HG03135 (cell line): ENCODE data around the gene KCTD5.
"Not testable (repeated sequence)": the region's sequence is repeated elsewhere in the genome, so short reads cannot be mapped to it uniquely, and the experiment has no call there.

Experiments used
- ATAC-seq: cut with Tn5 transposase; IDR thresholded peaks from one replicate; pipeline ENCODE4 v1.9.1; 2021; ENCODE audit warnings: mild to moderate bottlenecking, moderate library complexity; ENCODE audit not compliant: unreplicated experiment

The KCTD5 gene, protein sequence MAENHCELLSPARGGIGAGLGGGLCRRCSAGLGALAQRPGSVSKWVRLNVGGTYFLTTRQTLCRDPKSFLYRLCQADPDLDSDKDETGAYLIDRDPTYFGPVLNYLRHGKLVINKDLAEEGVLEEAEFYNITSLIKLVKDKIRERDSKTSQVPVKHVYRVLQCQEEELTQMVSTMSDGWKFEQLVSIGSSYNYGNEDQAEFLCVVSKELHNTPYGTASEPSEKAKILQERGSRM

DNA sequence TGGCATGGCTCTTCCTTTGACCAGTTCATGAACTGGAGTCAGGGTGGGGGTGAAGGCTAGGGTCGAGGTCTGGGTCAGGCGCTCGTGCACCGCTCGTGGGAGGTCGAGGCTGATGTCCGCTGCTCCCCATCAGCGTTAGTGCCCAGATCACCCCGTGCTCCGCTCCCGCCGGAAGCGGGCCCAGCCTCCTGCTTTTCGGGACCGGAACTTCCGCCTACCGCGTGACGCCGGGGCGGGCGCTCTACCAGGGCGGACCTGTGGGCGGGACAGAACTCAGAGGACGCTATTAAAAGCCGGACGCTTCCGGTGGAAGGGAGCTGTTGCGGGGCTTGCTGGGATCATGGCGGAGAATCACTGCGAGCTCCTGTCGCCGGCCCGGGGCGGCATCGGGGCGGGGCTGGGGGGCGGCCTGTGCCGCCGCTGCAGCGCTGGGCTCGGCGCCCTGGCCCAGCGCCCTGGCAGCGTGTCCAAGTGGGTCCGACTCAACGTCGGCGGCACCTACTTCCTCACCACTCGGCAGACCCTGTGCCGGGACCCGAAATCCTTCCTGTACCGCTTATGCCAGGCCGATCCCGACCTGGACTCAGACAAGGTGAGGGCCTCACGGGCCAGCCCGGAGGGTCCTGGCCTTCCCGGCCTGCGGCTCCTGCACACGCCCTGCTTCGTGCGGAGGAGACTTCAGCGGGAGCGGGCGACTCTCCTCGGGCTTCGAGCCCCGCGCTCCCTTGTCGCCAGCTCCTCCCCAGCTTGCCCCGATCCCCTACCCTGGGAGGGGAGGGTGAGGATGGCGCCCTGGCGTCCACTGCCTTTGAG, at the start of gene KCTD5:
KCTD5 (plus strand) TSS at position 315 of the 813 bp plus-strand sequence; CDS start at position 341, 26 bp downstream.
- ATAC-seq = peak; percentile 60

DNA sequence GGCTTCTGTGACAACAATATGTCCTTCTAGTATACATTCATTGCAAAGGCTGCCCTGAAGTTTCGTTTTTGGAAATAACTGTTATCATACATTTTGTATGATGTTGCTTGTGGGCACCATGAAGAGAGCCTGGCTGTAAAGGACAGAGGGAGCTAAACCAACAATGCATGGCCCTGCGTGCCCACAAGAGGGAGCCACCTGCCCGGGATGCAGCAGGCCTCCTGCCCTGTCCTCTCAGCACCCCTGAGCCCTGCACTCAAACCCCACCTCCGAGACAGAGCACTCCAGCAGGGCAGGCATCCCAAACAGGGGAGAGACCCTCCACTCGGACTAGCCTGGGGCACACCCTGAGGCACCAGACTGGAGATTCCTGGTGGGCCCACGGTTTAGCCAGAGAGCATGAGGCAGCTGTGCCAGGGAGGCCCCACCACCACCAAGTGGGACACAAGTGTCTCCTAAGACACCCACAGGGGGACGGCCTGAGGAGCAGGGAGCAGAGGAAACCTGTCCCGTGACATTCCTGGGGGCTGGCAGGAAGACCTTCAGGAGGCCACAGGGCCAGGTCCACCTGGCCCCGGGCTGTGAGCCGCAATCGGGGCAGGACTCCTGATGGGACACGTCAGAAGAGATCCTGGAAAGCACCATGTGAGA, 43.1 kb upstream of the KCTD5 start:
- peak; percentile 55 for ATAC-seq

DNA sequence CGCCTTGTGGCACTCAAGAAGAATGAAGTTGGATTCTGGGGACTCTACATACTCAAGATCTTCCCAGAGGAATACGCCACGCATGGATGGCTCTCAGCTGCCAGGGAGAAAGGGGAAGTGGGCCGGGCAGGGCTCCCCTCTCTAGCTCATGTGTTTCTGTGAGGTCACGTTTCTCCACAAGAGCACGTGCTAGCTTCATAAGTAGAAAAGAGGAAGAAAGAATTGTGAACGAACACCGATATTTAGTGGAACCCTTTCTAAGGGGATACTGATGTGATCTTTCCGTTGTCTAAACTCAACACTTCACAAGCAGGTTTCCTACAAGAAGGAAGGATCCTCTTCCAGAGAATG, 42.6 kb upstream of the KCTD5 start:
- peak; percentile 35 for ATAC-seq

DNA sequence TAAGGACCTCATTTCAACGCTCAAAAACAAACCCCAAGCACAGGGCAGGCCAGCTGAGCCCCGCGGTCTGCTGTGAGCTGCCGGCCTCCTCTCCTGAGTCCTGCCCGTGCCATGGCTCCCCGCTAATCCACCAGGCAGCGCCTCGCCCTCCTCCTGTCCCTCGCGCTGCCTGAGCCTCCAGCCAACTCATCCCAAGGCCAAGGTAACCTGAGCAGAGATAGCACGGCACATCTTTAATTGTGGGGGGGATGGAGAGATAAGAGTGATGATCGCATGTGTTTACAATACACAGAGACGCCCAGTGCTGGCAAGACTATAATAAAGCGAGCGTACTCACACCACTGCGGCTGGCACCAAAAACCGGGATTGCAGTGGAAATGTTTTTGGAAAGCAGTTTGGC, 39.8 kb upstream of the KCTD5 start:
- not testable (repeated sequence) for ATAC-seq

DNA sequence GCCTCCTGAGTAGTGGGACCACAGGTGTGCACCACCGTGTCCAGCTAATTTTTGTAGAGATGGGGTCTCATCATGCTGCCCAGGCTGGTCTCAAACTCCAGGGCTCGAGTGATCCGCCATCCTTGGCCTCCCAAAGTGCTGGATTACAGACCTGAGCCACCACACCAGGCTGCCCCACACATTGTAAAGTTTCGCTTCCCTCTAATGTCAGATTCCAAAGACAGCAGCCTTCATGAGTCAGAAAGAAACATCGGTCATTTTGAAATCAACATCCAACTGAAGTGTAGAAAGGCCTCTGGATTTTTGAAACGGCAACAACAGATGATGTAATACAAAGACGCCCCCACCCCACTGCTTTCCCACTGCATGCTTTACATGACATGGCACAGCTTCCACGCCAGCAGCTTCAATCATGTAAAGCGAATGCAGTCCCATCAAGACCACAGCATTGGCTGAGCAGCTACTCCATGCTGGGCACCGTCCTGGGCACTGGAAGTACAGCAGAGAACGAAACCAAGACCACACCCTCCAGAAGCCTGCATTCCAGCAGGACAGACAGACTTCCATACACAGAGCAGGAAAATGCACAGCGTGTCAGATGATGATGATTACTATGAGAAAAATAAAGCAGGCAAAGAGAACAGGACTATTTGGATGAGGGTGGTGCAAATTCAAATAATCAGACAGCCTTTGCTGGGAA, 37.4 kb upstream of the KCTD5 start:
- not testable (repeated sequence) for ATAC-seq

DNA sequence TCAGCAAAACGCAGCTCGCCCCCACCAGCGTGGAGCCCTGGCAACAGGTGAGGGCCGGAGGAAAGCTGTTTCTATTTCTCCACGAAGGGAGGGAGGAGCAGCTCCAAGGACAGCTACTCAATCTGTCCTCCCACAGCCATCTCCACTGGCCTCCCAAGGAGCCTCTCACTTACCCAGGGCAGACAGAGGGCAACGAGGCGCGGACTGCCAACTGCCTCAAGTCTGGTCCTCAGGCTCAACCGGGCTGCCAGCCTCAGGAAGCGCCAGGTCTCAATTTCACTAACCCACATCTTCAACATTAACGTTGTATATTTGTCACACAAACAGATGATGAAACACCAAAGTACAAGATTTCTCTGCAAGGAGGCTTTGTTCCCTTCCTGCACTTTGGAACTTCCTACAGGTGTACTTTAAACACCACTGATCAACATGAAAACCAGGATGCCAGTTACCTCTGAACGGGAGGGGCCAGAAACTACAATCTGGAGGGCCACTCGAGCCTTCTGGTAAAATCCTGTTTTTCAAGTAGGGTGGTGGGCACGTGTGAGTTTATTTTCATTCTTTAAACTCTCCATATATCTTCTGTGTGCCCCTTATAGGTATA, 31.0 kb upstream of the KCTD5 start:
- not testable (repeated sequence) for ATAC-seq

DNA sequence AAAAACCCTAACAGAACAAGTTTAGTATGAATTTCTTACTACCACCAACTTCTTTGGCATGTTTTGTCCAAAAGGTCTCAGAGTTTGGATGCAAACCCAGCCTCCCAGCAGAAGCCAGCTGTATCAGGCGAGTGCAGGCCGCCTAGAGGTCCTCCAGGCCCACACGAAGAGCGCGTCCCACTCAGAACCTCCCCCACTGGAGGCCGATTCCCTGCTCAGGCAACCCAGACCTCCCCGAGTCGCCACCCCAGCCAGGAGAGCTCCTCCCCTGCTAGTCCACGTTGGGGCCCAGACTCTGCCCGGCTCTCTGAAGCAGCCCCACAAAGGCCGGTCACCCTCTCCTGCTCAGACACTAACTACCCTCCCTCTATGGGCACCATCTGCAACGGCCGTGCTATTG, 28.4 kb upstream of the KCTD5 start:
- ATAC-seq = not testable (repeated sequence)

DNA sequence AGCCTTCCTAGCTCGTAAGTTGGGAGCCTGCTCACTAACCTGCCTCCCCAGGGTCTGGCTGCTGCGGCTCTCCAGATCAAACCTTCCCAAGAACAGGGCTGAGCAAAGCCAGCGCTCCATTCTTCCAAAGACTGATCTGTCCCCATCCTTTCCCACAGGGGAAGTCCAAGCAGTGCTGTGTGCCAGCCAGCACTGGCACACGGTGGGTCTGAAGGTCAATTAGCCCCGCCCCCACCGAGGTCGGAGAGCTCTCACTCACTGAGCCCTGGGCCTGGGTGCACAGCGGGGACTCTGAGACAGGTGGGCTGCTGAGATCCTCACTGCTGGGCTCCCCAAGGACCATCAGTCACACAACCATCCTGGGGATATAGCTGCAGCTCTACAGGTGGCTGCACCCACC, 27.4 kb upstream of the KCTD5 start:
- not testable (repeated sequence) for ATAC-seq

DNA sequence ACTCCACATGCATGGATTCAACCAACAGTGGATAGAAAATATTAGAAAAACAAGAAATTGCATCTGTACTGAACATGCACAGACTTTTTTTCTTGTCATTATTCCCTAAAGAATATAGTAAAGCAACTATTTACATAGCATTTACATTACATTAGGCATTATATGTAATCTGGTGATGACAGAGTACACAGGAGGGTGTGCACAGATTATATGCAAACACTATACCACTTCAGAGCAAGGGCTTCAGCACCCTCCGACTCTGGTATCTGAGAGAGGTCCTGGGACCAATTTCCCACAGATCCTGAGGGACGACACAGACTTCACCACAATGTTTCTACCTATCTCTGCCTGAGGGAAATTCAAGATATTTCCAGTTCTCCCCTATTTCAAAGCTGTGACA, 25.3 kb upstream of the KCTD5 start:
- ATAC-seq = no peak

DNA sequence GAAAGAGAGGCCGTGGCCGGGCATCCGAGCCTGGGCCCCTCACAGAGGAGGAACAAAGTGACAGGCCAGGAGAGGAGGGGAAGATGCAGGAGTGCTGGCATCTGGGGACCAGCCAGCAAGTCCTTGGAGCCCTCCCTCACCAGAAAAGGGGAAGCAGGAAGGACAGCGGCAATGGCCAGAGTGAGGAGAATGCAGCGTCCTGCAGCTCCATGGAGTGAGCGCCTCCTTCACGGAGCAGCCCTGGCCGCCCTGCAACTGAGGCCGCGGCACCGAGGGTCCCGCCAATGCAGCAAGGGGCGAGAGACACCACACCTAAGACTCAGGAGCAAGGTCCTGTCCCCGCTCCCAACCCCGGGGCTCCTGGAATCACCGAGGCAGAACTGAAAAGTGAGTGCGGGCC, 24.5 kb upstream of the KCTD5 start:
- not testable (repeated sequence) for ATAC-seq

DNA sequence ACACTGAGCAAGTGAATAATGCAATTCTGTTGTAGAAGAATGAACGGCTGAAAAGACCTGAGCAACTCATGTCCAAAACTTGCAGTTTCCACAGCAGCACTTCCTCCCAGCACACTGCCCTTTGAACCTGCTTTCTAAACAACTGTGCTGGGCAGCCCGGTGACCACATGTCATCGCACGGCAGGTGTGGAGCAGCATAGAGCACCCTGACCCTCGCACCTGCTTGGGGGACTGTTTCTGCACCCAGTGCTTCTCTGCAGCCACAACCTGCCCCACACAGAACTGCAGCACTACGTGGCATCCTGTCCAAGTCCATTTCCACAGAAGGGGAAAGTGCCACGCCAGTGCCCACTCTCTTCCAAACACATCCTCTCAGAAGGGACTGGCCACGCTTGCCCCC, 22.8 kb upstream of the KCTD5 start:
- ATAC-seq = not testable (repeated sequence)

DNA sequence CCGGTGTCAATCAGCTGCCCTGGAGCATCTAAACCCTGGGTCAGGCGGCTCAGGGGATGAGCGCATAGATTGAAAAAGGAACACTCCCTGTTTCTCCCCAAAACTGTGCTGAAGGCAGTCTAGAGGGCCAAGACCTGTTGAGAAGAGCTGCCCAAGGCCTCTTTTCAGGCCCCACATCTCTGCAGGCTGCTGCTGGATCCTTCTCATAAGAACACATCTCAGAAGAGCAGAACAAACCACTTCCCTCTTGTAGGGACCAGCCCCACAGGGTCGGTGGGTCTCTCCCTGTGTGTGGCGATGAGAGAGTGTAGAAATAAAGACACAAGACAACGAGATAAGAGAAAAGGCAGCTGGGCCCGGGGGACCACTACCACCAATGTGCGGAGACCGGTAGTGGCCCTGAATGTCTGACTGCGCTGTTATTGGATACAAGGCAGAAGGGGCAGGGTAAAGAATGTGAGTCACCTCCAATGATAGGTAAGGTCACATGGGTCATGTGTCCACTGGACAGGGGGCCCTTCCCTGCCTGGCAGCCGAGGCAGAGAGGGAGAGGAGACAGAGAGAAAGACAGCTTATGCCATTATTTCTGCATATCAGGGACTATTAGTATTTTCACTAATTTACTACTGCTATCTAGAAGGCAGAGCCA, 22.2 kb upstream of the KCTD5 start:
- not testable (repeated sequence) for ATAC-seq

DNA sequence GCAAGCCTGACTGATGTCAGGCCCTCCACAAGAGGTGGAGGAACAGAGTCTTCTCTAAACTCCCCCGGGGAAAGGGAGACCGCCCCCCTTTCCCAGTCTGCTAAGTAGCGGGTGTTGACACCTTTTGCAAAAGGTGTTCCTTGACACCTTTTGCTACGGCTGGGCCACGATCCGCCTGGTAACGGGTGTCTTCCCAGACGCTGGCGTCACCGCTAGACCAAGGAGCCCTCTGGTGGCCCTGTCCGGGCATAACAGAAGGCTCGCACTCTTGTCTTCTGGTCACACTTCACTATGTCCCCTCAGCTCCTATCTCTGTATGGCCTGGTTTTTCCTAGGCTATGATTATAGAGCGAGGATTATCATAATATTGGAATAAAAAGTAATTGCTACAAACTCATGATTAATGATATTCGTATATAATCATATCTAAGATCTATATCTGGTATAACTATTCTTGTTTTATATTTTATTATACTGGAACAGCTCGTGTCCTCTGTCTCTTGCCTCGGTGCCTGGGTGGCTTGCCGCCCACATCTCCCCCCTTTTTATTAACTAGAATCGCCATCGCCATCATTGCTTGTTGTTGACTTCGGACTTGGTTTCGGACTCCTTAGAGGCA, 21.5 kb upstream of the KCTD5 start:
- ATAC-seq = not testable (repeated sequence)

DNA sequence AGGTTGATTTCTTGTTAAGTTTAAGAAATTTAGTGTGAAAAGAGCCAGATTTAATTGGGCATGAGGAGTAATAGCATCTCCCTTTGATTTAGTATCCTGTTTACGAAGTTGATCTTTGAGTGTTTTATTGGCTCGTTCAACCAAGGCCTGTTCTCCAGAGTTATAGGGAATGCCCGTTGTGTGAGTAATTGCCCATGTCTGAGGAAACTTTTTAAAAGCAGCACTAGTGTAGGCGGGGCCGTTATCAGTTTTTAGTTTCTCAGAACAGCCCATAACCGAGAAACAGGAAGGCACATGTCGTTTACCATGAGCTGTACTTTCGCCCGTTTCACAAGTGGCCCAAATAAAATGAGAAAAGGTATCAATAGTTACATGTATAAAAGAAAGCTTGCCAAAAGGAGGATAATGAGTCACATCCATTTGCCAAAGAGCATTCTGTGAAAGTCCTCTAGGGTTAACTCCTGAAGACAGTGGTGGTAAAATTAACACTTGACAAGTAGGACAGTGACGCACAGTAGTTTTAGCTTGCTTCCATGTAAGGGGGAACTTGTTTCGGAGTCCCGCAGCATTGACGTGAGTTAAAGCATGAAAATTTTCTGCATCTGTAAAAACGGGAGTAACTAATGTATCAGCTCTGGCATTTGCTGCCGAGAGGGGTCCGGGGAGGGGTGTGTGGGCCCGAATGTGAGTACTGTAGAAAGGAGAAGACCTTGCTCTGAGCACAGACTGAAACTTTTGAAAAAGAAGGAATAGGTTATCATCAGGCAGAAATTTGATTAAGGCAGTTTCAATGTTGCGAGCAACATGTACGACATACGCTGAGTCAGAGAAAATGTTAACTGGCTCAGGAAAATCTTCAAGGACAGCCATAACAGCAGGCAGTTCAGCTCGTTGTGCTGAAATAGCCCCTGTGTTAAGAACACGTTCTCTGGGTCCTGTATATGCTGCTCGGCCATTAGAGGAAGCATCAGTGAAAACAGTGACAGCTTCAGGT, 18.5 kb upstream of the KCTD5 start:
- ATAC-seq = no peak

DNA sequence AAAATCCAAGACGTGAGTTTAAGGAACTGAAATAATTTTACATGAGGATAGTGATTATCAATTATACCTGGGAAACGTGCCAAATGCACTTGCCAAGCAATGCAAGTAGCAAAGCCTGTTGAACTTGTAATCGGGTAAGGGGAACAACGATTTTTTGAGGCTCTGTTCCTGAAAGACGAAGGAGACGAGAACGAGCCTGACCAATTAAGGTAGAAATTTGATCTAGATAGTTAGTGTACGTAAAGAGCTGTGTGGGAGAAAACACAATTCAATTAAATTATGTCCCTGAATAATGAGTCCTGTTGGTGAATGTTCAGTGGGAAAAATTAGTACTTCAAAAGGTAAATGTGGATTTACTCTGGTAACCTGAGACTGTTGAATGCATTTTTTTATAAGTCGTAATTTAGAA, 17.7 kb upstream of the KCTD5 start:
- ATAC-seq = no peak

DNA sequence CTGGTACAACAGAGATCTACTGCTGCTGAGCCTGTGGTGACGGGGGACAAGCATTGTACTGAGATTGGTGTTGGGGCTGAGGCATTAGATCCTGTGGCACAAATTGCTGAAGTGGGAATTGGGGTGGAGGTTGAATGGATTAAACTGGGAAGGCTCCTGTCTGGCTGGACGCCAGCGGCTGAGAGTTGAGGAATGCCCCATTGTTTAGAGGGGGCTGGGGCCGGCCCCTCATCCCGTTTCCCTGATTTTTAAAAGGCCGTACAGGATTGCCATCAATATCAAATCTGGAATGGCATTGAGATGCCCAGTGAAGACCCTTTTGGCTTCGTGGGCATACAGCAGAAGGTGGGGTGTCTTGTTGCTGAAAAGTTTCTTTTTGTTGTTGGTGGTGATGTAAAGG, 15.7 kb upstream of the KCTD5 start:
- not testable (repeated sequence) for ATAC-seq

DNA sequence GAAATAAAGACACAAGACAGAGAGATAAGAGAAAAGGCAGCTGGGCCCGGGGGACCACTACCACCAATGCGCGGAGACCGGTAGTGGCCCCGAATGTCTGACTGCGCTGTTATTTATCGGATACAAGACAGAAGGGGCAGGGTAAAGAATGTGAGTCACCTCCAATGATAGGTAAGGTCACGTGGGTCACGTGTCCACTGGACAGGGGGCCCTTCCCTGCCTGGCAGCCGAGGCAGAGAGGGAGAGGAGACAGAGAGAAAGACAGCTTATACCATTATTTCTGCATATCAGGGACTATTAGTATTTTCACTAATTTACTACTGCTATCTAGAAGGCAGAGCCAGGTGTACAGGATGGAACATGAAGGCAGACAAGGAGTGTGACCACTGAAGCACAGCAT, 12.7 kb upstream of the KCTD5 start:
- ATAC-seq = not testable (repeated sequence)

DNA sequence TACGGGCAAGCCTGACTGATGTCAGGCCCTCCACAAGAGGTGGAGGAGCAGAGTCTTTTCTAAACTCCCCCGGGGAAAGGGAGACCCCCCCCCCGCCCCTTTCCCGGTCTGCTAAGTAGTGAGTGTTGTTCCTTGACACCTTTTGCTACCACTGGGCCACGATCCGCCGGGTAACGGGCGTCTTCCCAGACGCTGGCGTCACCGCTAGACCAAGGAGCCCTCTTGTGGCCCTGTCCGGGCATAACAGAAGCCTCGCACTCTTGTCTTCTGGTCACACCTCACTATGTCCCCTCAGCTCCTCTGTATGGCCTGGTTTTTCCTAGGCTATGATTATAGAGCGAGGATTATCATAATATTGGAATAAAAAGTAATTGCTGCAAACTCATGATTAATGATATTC, 12.3 kb upstream of the KCTD5 start:
- not testable (repeated sequence) for ATAC-seq

DNA sequence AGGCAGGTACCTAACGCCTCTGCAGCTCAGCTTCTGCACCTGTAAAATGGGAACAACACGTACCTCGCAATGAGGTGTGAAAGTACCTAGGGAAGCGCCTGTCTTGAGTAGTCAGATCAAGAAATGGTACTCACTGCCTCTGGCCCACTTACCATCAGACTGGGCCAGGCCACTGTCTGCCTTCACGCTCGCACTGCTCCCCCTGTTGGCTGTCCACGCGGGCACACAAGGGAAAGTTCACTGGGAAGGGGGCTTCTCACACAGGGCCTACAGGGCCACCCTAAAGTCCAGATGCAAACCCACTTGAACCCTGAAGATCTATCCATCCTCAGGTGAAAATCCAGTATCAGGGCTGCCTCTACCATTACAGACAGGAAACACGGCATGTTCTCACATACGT, 11.1 kb upstream of the KCTD5 start:
- ATAC-seq = not testable (repeated sequence)
